Nucleus accumbens (tissue), 56 donors: ENCODE data around the gene MSANTD2.
A peak's percentile ranks its signal among the peaks of the same experiment; 100 is the strongest.
"Not testable (repeated sequence)": the region's sequence is repeated elsewhere in the genome, so short reads cannot be mapped to it uniquely, and the experiment has no call there.

Source experiments
- DNase-seq, 56 donors: peaks; one replicate each; lab custom pipeline; 2025; lab: John Stamatoyannopoulos, UW

The MSANTD2 gene

GRCh38 chr11:124779568-124779967 lies 20.6 kb downstream of the MSANTD2 start:
- no peak for DNase-seq

GRCh38 chr11:124778281-124778680 lies 21.9 kb downstream of the MSANTD2 start:
- no peak for DNase-seq

GRCh38 chr11:124776865-124777645 lies 23.2 kb downstream of the MSANTD2 start:
- no peak for DNase-seq

- DNase-seq: not testable (repeated sequence)
These were observed 29.2 kb downstream of the MSANTD2 start for GRCh38 chr11:124770959-124771358.

- no peak for DNase-seq
These were observed 30.1 kb downstream of the MSANTD2 start for GRCh38 chr11:124769806-124770774.

- no peak for DNase-seq
These were observed 31.3 kb downstream of the MSANTD2 start for GRCh38 chr11:124768914-124769313.

- DNase-seq: no peak
These were observed 34.0 kb downstream of the MSANTD2 start for GRCh38 chr11:124766156-124766555.

- peak in 46 of 56 donors; percentile 11 to 89 (median 50) for DNase-seq
These were observed 36.9 kb downstream of the MSANTD2 start for GRCh38 chr11:124763156-124763947.

GRCh38 chr11:124762624-124763155 lies 37.5 kb downstream of the MSANTD2 start:
- no peak for DNase-seq

- DNase-seq: no peak
These were observed 38.0 kb downstream of the MSANTD2 start, which contains the start of gene ESAM for GRCh38 chr11:124762105-124762623. TSS of gene ESAM (minus strand) at chr11:124762290. CDS start at chr11:124762154, 136 bp downstream.

GRCh38 chr11:124761301-124762104 lies 38.7 kb downstream of the MSANTD2 start:
- DNase-seq: no peak

- no peak for DNase-seq
These were observed 39.4 kb downstream of the MSANTD2 start for GRCh38 chr11:124760806-124761205.

GRCh38 chr11:124760205-124760652 lies 40.0 kb downstream of the MSANTD2 start:
- no peak for DNase-seq

- no peak for DNase-seq
These were observed 40.7 kb downstream of the MSANTD2 start for GRCh38 chr11:124759266-124760204.

GRCh38 chr11:124758355-124759265 lies 41.6 kb downstream of the MSANTD2 start:
- DNase-seq: peak in 43 of 56 donors; percentile 4 to 78 (median 43)

GRCh38 chr11:124757320-124757719 lies 42.9 kb downstream of the MSANTD2 start:
- DNase-seq: no peak
